Endometrium (tissue), 2 donors: ENCODE results near the gene FNIP2.

Experiments used
- FAIRE-seq: peaks from 2 replicates; lab custom pipeline; 2012; peaks lifted over from hg19 to GRCh38; lab: Jason Lieb, UNC
- donor health status: control.
- donor health status: control.

Gene FNIP2

DNA sequence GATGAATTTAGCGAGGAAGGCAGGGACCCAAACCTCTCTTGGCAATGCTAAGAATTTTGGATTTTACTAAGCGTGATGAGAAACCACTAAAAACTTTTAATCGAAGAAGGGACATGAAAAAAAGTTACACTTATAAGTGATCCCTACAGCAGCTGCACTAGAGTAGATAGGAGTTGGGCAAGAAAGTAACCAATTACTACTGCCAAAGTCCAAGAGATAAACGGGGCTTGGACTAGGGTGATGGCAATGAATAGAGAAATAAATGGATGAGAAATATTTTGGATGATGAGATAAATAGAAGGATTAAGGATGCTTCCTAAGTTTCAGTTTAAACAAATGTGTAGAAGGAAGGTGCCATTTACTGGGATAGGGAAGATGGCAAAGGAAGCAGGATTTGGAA lies 6.3 kb upstream of the FNIP2 start:
- FAIRE-seq, result no peak

DNA sequence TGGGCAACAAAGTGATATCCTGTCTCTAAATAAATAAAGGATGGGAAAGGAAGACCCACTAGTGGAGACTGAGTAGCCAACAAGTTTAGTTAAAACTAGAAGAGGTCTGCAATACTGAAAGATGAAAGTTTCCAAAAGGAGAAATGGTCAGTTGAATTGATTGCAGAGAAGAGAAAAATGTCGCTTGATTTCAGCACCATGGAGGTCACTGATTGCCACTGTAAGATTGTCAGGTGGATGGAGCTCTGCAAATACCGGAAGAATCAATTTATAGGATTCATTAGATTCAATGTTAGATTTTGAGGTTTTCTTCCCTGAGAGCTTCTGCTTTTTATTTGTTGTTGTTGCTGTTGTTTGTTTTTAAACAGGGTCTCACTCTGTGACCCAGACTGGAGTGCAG lies 5.4 kb upstream of the FNIP2 start:
- no peak for FAIRE-seq

DNA sequence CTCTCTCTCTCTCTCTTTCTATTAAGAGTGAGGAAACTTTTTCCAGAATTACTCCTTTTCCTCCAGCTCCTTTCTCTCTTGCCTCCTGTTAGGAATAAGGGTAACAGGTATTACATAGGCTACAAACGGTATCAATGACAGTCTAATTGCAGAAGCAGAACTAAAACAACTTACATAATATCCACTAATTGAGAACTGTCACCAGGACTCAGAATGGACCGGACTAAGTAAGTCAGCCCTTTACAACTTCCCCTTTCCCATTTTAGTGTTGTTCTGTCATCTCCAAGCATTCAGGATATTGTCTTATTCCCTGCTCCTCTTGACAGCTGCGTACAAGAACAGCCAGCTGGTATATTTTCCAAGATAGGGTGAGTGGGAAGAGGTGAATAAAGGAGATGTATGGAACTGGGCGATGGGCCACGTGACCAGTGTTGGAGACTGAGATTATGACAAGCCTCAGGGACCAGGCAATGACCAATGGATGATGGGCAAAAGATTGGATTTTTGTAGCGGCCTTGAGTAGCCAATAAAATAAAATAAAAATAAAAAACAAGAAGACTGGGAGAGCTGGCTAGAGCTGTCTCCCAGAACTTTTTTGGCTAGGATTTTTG lies 2.3 kb upstream of the FNIP2 start:
- no peak for FAIRE-seq

- no peak for FAIRE-seq
These were observed 1.4 kb upstream of the FNIP2 start for GRCh38 chr4:158767451-158767850.

DNA sequence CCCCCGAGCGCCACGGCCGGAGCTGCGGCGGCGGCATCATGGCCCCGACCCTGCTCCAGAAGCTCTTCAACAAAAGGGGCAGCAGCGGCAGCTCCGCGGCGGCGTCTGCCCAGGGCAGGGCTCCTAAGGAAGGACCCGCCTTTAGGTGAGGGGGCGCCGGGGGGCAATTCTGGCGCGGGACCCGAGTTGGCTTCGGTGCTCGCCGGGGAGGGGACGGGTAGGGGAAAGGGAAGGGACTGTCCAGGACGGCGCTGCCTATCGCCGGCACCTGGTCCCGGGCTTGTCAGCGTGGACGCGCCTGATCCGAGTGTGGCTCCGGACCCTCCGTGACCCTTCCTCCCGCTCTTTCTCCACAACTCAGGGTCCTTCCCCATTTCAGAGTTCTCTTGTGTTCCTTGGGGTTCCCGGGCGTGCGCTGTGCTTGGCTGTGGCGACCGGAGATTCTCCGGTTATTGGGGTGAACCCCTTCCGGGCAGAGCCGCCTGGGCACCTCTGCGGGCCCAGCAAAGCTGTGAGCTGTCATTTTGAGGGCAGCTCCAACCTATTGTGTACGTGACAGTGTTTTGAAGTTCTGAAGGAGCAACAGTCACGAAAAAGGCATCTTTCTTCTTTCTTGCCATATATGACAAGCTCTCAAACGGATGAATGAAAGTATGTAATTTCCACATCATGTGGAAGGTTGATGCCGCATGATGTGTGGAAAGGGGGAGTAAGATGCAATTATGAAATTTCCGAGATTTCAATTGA lies 522 bp downstream of the FNIP2 start:
- FAIRE-seq, result no peak

DNA sequence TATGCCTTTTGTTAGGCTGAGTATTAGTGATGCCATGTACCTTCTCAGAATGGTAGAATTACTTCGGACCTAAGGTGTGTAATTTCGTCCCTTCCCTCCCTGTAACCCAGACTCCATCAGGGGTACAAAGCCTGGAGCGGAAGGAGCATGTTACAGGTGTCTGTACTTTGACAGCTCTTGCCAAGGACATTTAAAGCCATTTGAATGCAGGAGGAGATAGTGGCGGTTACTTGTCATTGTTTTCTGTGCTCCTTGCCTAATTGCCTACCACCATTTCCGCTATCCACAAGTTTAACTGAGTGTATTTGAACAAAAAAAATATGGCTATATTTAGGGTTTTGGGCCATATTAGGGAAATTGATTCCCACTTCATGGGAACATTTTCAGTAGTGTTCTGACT lies 1.8 kb downstream of the FNIP2 start:
- FAIRE-seq, result no peak

DNA sequence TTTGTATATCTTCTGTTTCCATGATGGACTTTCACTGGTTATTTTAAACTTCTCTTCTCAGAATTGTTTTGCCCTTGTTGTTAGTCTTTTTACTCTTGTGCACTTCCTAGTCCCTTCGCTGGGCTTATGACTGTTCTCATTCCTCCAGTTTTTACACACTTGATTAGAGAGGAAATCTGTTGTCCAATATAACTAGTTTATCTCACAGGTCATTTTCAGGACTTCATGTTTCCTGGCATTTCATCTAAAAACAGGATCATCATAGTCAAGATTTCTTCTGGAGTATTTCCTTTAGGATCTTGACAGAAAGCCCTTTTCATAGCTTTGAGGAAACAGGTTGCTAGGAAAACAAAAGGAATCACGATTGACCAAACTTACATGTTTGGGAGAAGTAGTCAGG lies 3.0 kb downstream of the FNIP2 start:
- no peak for FAIRE-seq

DNA sequence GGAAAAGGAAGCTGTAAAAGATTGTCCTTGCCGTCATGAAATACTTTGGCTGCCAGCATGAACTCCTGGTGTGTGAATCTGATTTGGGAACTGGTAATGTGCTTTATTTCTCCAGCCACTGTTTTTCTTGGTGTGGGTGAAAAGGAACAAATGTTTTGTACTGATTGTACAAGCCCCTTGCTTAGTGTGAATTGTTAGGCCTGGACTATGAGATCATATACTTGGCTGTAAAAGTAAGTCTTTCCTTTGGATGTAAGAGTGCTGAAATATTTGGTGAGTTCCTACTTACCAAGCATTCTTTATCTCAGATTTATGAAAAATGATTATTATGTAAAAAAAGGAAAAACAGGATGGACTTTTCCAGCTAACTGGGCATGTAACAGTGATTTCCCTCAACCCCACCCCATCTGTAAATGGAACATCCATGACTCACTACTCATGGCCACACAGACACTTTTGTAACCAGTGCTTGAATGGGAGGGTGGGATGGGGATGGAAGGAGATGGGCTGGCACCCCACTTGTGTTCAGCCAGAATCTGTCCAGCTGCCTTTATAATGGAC lies 6.3 kb downstream of the FNIP2 start:
- no peak for FAIRE-seq

DNA sequence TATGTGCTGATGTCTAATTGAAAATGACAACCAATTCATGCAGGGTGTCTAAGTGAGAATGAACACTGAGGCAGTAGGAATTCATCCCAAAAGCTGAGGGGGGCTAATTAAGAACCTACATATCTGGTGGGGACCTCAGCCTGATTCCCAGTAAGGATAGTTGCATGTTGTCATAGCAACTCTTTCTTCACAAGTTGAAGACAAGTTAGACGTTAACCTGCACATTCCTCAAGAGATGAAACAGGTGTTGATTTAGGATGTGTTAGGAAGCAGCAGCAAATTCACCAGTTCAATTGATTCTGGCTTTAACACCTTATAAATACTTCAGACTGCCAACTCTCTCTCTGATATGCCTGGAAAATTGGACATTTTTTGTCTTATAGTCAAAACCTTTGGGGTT lies 7.3 kb downstream of the FNIP2 start:
- FAIRE-seq, result no peak

DNA sequence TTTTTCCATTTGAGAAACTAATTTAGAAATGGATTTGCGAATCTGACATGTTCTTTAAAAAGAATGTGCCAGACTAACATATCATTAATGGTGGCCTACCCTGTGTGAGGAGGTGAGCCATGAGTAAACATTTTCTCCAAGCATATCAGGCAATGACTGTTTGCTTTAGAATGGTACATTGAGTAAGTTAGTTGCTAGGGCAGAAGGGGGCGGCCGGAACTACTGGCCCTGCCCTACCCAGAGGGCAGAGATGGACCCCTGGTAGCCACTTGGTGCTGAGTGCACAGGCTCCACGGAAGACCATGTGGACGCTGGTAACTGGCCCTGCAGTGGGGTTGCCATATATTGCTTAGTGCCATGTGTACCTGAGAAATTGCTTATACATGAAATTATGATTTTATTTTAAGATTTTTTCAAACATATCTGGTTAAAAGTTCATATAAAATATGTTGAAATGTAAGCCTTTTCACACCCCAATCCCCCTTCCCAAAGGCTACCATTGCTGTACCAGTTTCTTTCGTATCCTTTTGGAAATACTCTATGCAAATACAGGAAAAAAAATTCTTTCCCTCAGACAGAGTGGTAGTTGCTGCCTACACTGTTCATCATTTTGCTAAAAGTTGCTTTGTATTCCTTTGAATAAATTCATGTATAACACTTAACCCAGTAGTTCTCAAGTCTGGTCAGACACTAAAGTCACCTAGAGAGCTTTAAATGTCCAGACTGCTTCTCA lies 8.8 kb downstream of the FNIP2 start:
- no peak for FAIRE-seq

GRCh38 chr4:158778156-158778711 lies 9.4 kb downstream of the FNIP2 start:
- no peak for FAIRE-seq

DNA sequence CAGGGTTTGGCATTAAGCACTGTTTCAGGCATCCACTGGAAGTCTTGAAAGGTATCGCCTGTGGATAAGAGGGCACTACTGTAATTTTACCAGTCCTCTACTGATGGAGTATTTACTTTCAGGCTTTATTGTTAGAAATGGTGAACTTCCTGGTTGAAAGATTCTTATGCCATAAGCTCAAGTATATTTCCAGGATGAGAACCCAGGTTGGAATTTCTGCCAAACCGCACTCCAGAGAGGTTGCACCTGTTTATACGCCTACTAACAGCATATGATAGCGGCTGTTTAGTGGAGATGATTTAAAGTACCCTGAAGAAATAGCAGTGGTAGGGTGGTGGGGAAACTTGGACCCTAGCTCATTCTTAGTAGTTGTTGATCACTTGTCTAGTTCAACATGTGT lies 9.9 kb downstream of the FNIP2 start:
- FAIRE-seq, result no peak

DNA sequence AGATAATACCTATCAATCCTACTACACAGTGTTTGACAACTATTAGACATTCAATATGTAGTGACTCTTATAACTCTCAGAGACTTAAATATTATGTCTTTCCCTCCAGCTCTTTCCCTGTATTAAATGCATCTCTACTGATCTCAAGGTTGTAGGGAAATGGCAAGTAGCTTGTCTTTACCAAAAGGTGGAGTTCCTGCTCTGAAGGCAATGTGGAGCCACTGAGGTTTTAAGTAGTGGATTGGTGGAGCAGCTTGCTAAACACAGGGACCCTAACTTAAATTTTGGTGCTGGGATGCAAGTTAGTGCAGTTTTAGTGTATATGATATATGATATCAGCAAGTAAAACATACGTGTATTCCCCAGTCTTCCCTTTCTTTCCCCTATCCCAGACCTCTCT lies 13.1 kb downstream of the FNIP2 start:
- no peak for FAIRE-seq

GRCh38 chr4:158782551-158783360 lies 13.9 kb downstream of the FNIP2 start:
- FAIRE-seq, result no peak

- no peak for FAIRE-seq
These were observed 15.0 kb downstream of the FNIP2 start for GRCh38 chr4:158783785-158784184.

DNA sequence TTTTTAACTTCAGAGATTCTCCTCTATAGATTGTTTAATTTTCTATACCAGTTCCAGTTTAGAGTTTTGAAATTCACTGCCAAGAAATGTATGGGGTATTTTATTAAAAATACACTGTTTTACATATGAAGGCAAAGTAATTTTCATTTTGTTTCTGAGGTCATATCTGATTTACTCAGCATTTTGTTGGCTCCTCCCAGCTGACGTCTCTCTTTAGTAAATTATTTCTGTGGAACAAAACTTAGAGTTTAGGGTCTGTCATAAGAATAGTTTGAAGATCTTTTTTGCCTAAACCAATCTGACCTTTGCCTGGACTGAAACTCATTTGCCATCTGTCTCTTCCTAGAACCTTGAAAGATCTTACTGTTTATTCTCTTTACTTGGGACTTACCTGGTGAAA lies 16.9 kb downstream of the FNIP2 start:
- no peak for FAIRE-seq

- FAIRE-seq, result no peak
These were observed 17.3 kb downstream of the FNIP2 start for GRCh38 chr4:158786121-158786601.

DNA sequence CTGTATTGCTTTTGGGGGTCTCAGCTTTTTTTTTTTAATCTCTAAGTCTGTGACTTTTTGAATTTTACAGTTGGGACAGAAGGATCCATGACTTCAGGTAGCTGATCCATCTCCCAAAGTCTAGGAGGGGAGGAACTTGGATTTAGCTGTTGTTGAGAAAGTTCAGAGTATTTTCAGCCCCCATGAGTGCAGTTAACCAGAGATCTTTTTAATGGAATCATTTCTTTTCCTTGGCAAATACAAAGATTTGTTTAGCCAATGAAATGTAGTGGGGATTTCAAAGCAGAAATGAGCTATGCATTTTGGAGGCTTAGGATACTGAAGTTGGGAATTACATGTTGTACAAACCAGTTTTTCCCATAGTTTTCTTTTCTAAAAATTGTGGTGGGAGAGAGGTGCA lies 18.1 kb downstream of the FNIP2 start:
- no peak for FAIRE-seq

DNA sequence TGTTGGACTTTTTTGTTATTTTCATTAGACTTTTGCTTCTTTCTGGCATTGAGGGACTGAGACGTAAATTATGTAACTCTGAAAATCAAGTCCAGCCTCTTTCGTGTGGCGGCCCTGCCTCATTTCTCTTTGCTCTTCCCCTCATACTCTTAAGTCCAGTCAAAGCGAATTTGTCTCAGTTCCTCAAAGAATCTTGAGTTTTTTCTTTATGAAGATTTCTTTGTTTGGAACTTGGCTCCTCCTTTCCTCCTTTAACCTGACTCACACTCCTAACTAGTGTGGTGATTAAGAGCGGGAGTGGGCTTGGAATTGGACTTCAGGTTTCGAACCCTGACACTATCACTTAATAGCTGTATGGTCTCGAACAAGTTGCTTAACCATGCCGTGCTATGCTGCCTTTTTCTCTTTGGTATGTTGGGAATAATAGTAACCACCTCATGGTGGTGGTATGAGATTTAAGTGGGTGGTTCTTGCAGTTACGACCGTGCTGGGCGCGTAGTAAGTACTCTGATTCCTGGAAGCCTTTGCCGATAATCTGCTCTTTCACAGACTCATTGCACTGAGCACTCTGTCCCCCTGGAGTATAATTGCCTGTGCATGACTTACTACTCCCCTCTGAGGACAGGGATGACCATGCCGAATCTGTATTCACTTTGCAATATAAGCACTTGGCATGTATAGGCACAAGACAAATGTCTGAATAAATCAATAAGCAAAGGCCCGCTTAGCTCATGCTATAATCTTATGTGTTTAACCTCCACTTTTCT lies 19.1 kb downstream of the FNIP2 start:
- FAIRE-seq, result no peak

- no peak for FAIRE-seq
These were observed 19.7 kb downstream of the FNIP2 start for GRCh38 chr4:158788516-158788915.

DNA sequence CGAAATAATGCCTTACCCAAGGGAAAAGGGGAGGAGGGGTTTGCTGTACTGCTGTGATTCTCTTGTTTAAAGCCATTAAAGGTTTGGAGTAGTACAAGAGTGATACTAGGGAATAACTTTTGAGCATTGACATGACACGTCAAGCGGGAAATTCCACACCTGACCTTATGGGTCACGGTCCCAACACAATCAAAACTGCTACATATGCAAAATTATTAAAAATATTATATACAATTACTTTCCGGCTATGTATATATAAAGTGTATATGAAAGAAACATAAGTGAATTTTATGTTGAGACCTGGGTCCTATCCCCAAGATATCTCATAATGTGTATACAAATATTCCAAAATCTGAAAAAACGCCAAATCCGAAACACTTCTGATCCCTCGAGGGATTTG lies 21.0 kb downstream of the FNIP2 start:
- no peak for FAIRE-seq
